Mesendoderm (in vitro differentiated cells): Measurements from ENCODE around the gene TMEM232.
"Not testable (repeated sequence)": the region's sequence is repeated elsewhere in the genome, so short reads cannot be mapped to it uniquely, and the experiment has no call there.

Experiments
- DNase-seq: peaks from one replicate; pipeline ENCODE4 v3.0.0; 2013
- H2AK5ac ChIP-seq: 2 replicates; pipeline ENCODE4 v1.6.1; 2013; ENCODE audit warnings: low read length, inconsistent platforms
- H2BK120ac ChIP-seq: 2 replicates; pipeline ENCODE4 v1.6.1; 2013; ENCODE audit warnings: low read depth, mild to moderate bottlenecking, low read length, moderate library complexity, mixed read lengths
- H2BK15ac ChIP-seq: replicated peaks from 2 replicates; pipeline ENCODE4 v1.6.1; 2013; ENCODE audit warnings: low read depth, mild to moderate bottlenecking, moderate library complexity
- H2BK5ac ChIP-seq: 2 replicates; pipeline ENCODE4 v1.6.1; 2013; ENCODE audit warnings: low read length, inconsistent platforms
- H3K18ac ChIP-seq: 2 replicates; pipeline ENCODE4 v1.6.1; 2013; ENCODE audit warnings: mild to moderate bottlenecking, low read length, mixed read lengths
- H3K23ac ChIP-seq: one replicate; pipeline ENCODE4 v1.6.1; 2013; ENCODE audit warnings: low read length
- H3K27ac ChIP-seq: 2 replicates; pipeline ENCODE4 v1.5.1; 2013; ENCODE audit warnings: low read depth, mild to moderate bottlenecking, inconsistent platforms, low read length, moderate library complexity
- H3K27me3 ChIP-seq: 2 replicates; pipeline ENCODE4 v1.6.1; 2013; ENCODE audit warnings: low read length, control low read depth, mild to moderate bottlenecking, inconsistent platforms; ENCODE audit not compliant: insufficient read depth, poor library complexity
- H3K36me3 ChIP-seq: 2 replicates; pipeline ENCODE4 v1.6.1; 2013; ENCODE audit warnings: low read length, inconsistent platforms; ENCODE audit not compliant: control insufficient read depth, insufficient read depth
- H3K4ac ChIP-seq: one replicate; pipeline ENCODE4 v1.6.1; 2013; ENCODE audit warnings: low read depth, mild to moderate bottlenecking, low read length, moderate library complexity
- H3K4me1 ChIP-seq: 2 replicates; pipeline ENCODE4 v1.6.1; 2013; ENCODE audit warnings: low read depth, low read length, inconsistent platforms; ENCODE audit not compliant: control insufficient read depth
- H3K4me2 ChIP-seq: 2 replicates; pipeline ENCODE4 v1.6.1; 2013; ENCODE audit warnings: low read length
- H3K4me3 ChIP-seq: 2 replicates; pipeline ENCODE4 v1.5.1; 2013; ENCODE audit warnings: mild to moderate bottlenecking, low read length
- H3K56ac ChIP-seq: one replicate; pipeline ENCODE4 v1.6.1; 2013; ENCODE audit warnings: low read length
- H3K79me1 ChIP-seq: 2 replicates; pipeline ENCODE4 v1.6.1; 2013; ENCODE audit warnings: low read length, inconsistent platforms
- H3K79me2 ChIP-seq: 2 replicates; pipeline ENCODE4 v1.6.1; 2013; ENCODE audit warnings: mild to moderate bottlenecking, low read length; ENCODE audit not compliant: control insufficient read depth, insufficient read depth
- H3K9ac ChIP-seq: 2 replicates; pipeline ENCODE4 v1.6.1; 2013; ENCODE audit warnings: low read length, inconsistent platforms
- H4K5ac ChIP-seq: one replicate; pipeline ENCODE4 v1.6.1; 2013; ENCODE audit warnings: low read length
- H4K8ac ChIP-seq: one replicate; pipeline ENCODE4 v1.6.1; 2013; ENCODE audit warnings: low read depth, mild to moderate bottlenecking, control low read depth, low read length, moderate library complexity
- whole genome bisulfite sequencing: extraction: QIAGEN DNeasy Blood & Tissue Kit; methylation state at CpG from one replicate; pipeline ENCODE4 v1.1.7; 2013; ENCODE audit warnings: low lambda C conversion rate, missing lambda C conversion rate; ENCODE audit not compliant: insufficient coverage; ENCODE audit errors: extremely low coverage; 5-methylcytosine and 5-hydroxymethylcytosine counted together

TMEM232 gene

GRCh38 chr5:110703481-110703880 lies 23.0 kb downstream of the TMEM232 start:
- WGBS: no CpG with 5 or more reads among the region's 2 CpGs

DNA sequence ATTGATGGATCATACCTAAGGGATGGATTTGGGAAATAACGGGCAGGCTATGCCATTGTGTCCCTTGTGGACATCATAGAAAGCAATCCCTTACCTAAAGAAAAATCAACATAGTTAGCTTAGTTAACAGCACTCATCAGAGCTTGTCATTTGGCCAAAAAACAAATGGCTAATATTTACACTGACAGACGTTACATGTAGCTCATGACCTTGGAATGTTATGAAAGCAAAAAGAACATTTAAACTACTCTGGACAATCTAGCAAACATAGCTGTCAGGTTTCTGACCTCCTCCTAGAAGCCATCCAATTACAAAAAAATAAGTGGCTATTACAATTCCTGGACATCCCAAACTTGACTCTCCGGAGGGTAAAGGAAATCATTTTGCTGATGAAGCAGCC lies 23.8 kb downstream of the TMEM232 start:
- no peak overlapping the region for H3K4me2 ChIP-seq
- no peak overlapping the region for H3K4me3 ChIP-seq
- no peaks in the 10 kb centered on the region for H3K4me1 ChIP-seq
- no peak overlapping the region for H2AK5ac ChIP-seq
- DNase-seq: no peak
- no peak overlapping the region for H3K4ac ChIP-seq
- no peaks in the 10 kb centered on the region for H3K36me3 ChIP-seq
- H3K9ac ChIP-seq: no peak overlapping the region
- H3K27me3 ChIP-seq: no peaks in the 10 kb centered on the region
- H3K27ac ChIP-seq: no peak overlapping the region
- H4K5ac ChIP-seq: no peak overlapping the region
- H2BK120ac ChIP-seq: no peak overlapping the region
- H3K56ac ChIP-seq: no peak overlapping the region
- no peak overlapping the region for H4K8ac ChIP-seq
- H3K18ac ChIP-seq: no peak overlapping the region
- no peak overlapping the region for H2BK5ac ChIP-seq
- no peaks in the 10 kb centered on the region for H3K79me1 ChIP-seq
- no peaks in the 10 kb centered on the region for H3K79me2 ChIP-seq
- H3K23ac ChIP-seq: no peak overlapping the region
- no peak overlapping the region for H2BK15ac ChIP-seq
- WGBS: no CpG with 5 or more reads among the region's 3 CpGs

More at GRCh38 chr5:110703481-110703880, 23.0 kb downstream of the TMEM232 start:
- Histone ChIP-seq H4K8ac (no peak overlapping the region), H3K4me1 (no peaks in the 10 kb centered on the region), H3K18ac (no peak overlapping the region), H2BK15ac (no peak overlapping the region), H3K23ac (no peak overlapping the region), H3K27ac (no peak overlapping the region), H3K4me3 (no peak overlapping the region), H3K79me1 (no peaks in the 10 kb centered on the region), H3K4ac (no peak overlapping the region), H3K79me2 (no peaks in the 10 kb centered on the region), H4K5ac (no peak overlapping the region), H3K9ac (no peak overlapping the region), H3K56ac (no peak overlapping the region), H3K4me2 (no peak overlapping the region), H2AK5ac (no peak overlapping the region), H3K27me3 (no peaks in the 10 kb centered on the region), H2BK5ac (no peak overlapping the region), H2BK120ac (no peak overlapping the region), H3K36me3 (no peaks in the 10 kb centered on the region)
- no peak for DNase-seq

- DNase-seq: no peak
- no peaks in the 10 kb centered on the region for H3K79me1 ChIP-seq
- H2AK5ac ChIP-seq: no peak overlapping the region
- no peak overlapping the region for H3K9ac ChIP-seq
- H3K18ac ChIP-seq: no peak overlapping the region
- H3K23ac ChIP-seq: no peak overlapping the region
- H3K56ac ChIP-seq: no peak overlapping the region
- no CpG with 5 or more reads among the region's 1 CpG for WGBS
- H3K79me2 ChIP-seq: no peaks in the 10 kb centered on the region
- no peaks in the 10 kb centered on the region for H3K4me1 ChIP-seq
- no peaks in the 10 kb centered on the region for H3K27me3 ChIP-seq
- H3K4me2 ChIP-seq: no peak overlapping the region
- no peak overlapping the region for H3K27ac ChIP-seq
- H2BK15ac ChIP-seq: no peak overlapping the region
- H3K4ac ChIP-seq: no peak overlapping the region
- H4K5ac ChIP-seq: no peak overlapping the region
- no peak overlapping the region for H2BK120ac ChIP-seq
- no peak overlapping the region for H4K8ac ChIP-seq
- no peak overlapping the region for H3K4me3 ChIP-seq
- H2BK5ac ChIP-seq: no peak overlapping the region
- H3K36me3 ChIP-seq: no peaks in the 10 kb centered on the region
Measured at GRCh38 chr5:110702300-110702699, 24.2 kb downstream of the TMEM232 start.

- H3K4me3 ChIP-seq, H3K36me3 ChIP-seq, H4K5ac ChIP-seq, H2AK5ac ChIP-seq, H3K79me2 ChIP-seq, H3K9ac ChIP-seq, H2BK15ac ChIP-seq, H3K18ac ChIP-seq, H3K4me2 ChIP-seq, H2BK5ac ChIP-seq, H3K27ac ChIP-seq, H3K4ac ChIP-seq, H3K23ac ChIP-seq, H2BK120ac ChIP-seq, H3K4me1 ChIP-seq, H3K79me1 ChIP-seq, H3K56ac ChIP-seq, H4K8ac ChIP-seq, H3K27me3 ChIP-seq: not testable (repeated sequence)
- no CpG with 5 or more reads among the region's 5 CpGs for WGBS
- DNase-seq: peak; percentile 22
Measured at GRCh38 chr5:110692669-110693068, 33.8 kb downstream of the TMEM232 start.

DNA sequence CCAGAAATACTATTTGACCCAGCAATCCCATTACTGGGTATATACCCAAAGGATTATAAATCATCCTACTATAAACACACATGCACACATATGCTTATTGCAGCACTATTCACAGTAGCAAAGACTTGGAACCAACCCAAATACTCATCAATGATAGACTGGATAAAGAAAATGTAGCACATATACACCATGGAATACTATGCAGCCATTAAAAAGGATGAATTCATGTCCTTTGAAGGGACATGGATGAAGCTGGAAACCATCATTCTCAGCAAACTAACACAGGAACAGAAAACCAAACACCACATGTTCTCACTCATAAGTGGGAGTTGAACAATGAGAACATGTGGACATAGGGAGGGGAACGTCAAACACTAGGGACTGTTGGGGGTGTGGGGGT lies 35.9 kb downstream of the TMEM232 start:
- not testable (repeated sequence) for H2BK15ac ChIP-seq, H2BK5ac ChIP-seq, H3K18ac ChIP-seq, H2AK5ac ChIP-seq, H2BK120ac ChIP-seq, H3K4me2 ChIP-seq, H3K79me2 ChIP-seq, H3K23ac ChIP-seq, H4K8ac ChIP-seq, H3K4me3 ChIP-seq, H4K5ac ChIP-seq, H3K27ac ChIP-seq, H3K4ac ChIP-seq, H3K4me1 ChIP-seq, H3K9ac ChIP-seq, H3K36me3 ChIP-seq, H3K79me1 ChIP-seq, DNase-seq, H3K27me3 ChIP-seq, H3K56ac ChIP-seq
- no CpG with 5 or more reads among the region's 1 CpG for WGBS

- Histone ChIP-seq H3K4ac (no peak overlapping the region), H3K56ac (no peak overlapping the region)
- no CpG with 5 or more reads among the region's 1 CpG for WGBS
Measured at GRCh38 chr5:110687485-110687884, 39.0 kb downstream of the TMEM232 start.

More at GRCh38 chr5:110687485-110687884, 39.0 kb downstream of the TMEM232 start:
- no peak overlapping the region for H3K18ac ChIP-seq
- H3K23ac ChIP-seq: no peak overlapping the region
- no peak overlapping the region for H3K4me2 ChIP-seq
- no peaks in the 10 kb centered on the region for H3K36me3 ChIP-seq
- H2BK120ac ChIP-seq: no peak overlapping the region
- H4K5ac ChIP-seq: no peak overlapping the region
- no peak overlapping the region for H4K8ac ChIP-seq
- no peaks in the 10 kb centered on the region for H3K79me2 ChIP-seq
- no peak overlapping the region for H2AK5ac ChIP-seq
- H3K4me1 ChIP-seq: no peaks in the 10 kb centered on the region
- H3K79me1 ChIP-seq: no peaks in the 10 kb centered on the region
- no peak overlapping the region for H2BK5ac ChIP-seq
- H3K27me3 ChIP-seq: no peaks in the 10 kb centered on the region
- no peak for DNase-seq
- no peak overlapping the region for H2BK15ac ChIP-seq
- no peak overlapping the region for H3K9ac ChIP-seq
- no peak overlapping the region for H3K4me3 ChIP-seq
- H3K27ac ChIP-seq: no peak overlapping the region
